Activated CD4-positive, alpha-beta T cell treated with anti-CD3 and anti-CD28 coated beads, Interleukin-2, amount 50 U/mL, for 4 hours (primary cell): ENCODE results near the gene UNC5B.
"Not testable (repeated sequence)": the region's sequence is repeated elsewhere in the genome, so short reads cannot be mapped to it uniquely, and the experiment has no call there.

Experiments
- DNase-seq, 2 experiments: peaks; one replicate each; pipeline ENCODE4 v3.0.0-alpha.2; 2020

The UNC5B gene

DNA sequence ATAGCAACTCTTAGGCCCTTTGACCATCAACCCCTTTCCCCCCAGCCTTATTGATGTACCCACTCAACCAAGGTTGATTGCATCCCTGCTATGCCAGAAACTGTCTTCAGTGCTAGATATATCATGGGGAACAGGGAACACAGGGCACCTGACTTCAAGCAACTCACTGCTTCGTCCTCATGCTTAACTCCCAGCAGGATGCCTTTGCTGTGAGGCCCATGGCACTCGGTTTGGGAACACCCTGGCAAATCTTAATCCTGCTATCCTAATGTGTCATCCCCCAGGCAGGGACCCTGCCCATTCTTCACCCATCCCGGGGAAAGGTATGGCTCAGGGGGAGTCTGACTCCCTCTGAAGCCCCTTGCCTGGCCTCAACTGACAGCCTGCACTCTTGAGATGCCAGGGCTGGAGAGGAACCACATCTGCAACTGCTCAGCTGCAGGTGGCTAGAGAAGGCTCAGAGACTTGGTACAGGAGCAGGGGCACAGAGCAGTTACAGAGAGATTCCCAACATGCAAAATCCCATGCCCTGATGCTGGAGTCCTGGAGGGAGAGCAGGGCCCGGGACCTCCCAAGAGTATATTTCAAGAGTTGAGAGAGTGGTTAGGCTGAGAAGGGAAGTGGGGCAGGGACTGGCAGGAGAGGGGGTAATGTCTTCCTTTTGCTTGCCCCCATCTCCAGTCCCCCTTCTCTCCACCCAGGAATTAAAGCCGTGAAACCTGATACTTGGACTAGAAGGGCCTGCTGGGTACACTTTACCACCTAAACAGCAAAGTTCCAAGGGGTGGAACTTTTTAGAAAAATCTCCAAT, 2.4 kb upstream of the UNC5B start:
- no peak for DNase-seq

GRCh38 chr10:71210542-71210871, 1.9 kb upstream of the UNC5B start:
- no peak for DNase-seq

DNA sequence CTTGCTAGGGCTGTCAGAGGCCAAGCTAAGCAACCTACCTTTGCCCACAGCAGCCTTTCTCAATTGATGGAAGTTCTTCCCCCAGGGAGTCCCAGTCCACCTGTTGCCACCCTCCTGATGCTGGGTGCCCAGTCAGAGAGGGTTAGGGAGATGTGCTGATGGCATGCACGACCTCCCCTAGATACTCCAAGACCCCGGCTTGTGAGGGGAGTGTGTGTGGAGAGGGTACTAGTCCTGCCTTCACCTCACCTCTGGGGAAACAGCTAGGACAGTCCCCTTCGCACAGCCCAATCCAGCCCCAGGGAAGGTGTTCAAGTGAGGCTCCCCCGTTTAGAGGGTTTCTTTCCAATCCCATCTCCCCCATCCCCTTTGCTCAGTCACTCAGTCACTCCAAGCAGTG, 1.3 kb upstream of the UNC5B start:
- DNase-seq = no peak

- no peak for DNase-seq
Measured at GRCh38 chr10:71211775-71212317, 524 bp upstream of the UNC5B start.

- no peak for DNase-seq
Measured at GRCh38 chr10:71213127-71213621, 804 bp downstream of the UNC5B start.

DNA sequence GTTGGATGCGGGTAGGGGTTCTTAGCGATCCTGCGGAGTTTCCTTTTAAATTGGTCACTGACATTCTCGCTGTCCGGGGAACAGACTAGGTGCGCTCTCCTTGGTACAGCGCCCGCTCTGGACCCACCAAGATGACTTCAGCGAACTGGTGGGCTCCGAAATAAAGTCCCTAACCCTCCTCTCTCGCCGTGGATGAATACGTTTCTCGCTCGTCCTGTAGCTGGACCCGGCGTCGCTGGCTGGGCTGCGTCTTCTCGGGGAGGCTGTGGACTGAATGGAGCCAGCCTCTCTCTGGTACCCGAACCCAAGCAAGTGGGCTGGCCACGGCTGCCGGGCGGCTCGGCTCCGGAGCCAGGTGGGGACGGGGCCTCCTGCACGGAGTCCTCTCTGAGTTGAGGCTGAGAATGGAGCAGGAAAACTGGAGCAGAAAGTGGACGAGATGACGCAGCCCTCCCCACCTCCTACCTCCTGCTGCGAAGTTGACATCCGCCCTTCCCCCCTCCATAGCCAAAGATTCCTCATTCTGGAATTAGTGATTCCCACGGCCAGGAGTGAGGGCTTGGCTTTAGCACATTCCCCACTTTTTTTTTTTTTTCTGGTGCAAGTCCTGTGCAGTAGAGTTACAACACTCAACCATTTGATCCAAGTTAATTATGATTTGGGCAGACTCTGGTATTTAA, 1.5 kb downstream of the UNC5B start:
- no peak for DNase-seq

DNA sequence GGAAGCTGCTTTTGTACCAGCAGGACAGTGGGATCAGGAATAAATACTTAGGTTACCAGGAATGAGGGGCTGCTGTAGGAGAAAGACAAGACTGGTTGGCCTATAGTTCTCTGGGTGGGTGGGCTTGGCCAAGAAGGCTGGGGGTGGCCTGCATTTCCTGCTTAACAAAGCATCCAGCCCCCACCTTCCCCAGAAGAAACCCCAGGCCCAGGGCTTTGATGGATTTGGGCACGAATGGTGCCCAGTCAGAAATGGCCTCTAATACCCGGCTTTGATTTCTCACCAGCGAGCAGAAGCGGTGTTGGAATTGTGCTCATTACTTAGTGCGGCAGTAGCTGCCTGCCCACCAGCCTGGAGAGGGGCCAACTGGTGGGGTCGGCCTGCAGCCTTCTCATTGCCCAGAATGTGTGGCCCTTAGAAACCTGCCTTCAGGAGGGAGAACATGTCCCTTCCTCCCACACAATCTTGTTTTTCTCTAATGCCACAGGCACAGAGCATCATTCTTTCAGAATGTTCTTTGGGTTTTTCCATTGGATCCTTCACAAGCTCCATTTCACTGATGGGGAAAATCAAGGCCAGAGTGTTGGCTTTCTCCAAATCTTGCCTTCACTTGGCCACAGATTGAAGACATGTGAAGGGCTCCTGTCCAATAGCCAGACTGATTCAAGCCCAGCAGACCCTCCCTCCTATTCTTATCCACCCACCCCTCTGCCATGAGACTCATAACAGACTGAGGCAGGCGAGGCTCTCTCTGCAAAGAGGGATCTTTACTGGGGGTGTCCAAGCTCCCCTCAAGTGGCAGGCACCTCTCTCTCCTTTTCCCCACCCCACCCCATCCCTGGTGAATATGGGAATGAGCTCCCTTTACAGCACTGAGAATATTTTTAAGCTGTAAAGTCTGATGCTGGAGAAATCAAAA, 2.5 kb downstream of the UNC5B start:
- DNase-seq = no peak

GRCh38 chr10:71216363-71216695, 4.0 kb downstream of the UNC5B start:
- DNase-seq = no peak

GRCh38 chr10:71216751-71217265, 4.4 kb downstream of the UNC5B start:
- no peak for DNase-seq

DNA sequence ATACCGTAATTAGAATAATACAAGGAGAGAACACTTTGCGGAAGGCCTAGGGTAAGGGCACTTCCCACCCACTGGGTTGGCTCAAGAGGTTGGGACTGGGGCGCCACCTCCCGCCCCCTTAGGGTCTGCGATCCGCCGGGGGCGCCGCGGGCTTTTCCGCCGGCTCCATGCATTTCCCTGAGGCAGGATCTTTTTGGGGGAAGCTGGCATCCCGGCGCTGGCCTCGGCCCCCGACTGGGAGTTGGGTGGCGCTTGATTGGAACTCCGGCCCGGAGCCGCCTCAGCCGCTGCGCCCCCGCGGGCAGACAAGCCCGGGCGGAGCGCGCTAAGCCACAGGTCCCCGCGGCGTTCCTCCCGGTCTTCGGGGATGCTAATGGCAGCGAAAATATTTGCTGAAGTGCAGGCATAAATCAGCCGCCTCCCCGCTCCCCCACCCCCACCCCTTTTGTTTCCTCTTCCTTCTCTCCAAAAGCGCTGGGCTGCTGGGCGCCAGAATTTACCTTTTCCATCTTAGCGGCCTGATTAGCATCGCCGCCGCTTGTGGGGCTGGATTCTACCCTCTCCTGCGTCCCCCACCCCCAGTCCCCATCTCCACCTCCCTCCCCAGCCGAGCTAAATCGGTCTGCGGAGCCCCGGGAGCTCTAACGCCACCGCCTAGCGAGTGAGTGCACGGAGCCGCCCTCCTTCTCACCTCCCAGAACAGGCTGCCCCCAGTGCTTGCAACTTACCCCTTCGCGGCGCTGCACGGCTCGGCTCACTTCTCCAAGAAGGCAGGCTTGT, 5.1 kb downstream of the UNC5B start:
- DNase-seq = no peak

DNA sequence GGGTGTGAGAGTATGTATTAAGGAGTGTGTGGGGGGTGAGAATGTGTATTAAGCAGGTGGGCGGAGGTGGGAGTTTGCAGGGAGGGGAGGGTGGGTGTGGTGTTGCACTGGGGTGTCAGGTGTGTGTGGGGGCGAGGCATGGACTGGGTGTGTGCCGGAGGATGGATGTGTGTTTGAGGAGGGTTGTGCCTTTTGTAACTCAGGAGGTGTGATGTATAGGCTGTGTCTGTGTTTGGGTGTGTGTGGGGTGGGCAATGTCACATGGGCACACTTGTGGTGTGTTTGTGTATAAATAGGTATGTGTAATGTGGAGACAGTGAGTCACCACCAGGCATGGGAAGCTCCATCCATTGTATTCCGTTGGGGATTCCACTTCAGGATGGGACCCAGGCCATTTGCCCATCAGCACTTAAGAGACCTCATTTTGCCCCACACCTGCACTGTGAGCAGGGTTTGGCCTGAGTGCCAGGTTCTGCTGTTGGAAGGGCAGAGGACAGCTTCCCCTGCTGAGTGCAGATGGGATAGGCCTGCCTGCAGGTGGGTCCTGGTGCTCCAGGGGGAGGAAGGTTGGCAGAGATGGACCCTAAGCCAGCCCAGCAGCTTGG, 5.8 kb downstream of the UNC5B start:
- DNase-seq = no peak

DNA sequence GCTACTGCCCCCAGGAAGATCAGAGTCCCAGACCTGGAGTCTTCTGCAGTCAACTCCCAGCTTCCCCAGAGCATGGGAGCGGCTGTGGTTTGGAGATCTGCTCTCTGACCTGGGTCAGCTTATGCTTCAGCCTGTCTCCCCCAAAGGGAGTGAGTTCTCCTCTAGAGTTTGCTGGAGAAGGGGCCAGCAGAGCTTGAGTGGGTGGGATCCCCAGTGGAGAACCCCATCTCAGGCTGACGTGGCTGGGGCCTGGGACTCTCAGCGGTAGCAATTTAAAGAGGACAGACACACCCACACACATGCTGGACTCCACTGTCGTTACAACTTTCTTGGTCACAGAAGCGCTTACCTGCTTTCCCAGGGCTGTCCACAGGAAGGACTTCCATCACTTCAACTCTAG, 6.3 kb downstream of the UNC5B start:
- DNase-seq = no peak

DNA sequence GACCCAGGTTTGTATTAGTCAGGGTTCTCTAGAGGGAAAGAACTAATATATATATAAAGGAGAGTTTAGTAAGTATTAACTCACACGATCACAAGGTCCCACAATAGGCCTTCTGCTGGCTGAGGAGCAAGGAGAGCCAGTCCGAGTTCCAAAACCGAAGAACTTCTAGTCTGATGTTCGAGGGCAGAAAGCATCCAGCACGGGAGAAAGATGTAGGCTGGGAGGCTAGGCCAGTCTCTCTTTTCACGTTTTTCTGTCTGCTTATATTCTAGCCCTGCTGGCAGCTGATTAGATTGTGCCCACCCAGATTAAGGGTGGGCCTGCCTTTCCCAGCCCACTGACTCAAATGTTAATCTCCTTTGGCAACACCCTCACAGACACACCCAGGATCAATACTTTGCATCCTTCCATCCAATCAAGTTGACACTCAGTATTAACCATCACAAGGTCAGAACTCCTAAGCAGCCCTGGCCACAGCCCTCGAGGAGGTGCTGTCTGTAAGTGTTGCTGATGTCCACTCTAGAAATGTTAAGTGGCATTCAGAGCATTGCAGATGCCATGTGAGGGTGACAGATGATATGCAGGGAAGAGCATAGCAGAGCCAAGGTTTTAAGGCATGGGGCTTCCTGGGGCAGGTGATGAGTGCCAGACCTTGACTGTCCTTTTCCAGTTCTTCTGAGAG, 7.0 kb downstream of the UNC5B start:
- not testable (repeated sequence) for DNase-seq

DNA sequence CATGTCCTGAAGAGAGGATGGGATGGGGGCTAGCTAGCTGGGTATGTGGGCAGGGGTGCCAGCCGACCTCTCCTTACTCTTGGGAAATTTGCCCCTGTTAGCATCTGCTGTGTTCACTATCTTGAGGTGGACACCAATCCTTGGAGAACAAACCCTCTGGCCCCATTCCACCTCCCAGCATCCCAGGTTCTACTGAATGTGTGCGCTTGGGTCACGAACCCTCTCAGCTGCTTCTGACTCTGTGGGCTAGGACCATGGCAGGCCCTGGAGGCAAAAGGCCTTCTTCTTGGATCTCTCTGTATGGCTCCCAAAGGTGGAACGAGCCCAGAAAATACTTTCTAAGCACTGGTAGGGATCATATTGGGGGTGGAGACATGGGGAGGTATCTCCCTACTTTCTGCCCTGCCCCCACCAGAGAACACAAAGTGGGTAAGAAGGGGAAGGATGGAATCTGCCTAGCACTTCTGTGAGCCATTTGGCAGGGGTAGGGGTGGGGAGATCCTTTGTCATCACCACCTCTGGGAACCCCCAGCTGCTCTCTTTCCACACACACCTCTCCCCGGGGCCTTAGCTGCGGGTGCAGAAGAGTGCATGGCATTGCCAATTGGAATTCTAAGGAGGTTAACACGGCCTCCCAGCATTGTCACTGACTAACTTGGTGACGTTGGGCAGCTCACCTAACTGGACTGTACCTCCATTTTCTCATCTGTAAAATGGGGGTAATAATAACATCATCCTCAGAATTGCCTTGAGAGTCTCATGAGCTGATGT, 7.7 kb downstream of the UNC5B start:
- DNase-seq = no peak

DNA sequence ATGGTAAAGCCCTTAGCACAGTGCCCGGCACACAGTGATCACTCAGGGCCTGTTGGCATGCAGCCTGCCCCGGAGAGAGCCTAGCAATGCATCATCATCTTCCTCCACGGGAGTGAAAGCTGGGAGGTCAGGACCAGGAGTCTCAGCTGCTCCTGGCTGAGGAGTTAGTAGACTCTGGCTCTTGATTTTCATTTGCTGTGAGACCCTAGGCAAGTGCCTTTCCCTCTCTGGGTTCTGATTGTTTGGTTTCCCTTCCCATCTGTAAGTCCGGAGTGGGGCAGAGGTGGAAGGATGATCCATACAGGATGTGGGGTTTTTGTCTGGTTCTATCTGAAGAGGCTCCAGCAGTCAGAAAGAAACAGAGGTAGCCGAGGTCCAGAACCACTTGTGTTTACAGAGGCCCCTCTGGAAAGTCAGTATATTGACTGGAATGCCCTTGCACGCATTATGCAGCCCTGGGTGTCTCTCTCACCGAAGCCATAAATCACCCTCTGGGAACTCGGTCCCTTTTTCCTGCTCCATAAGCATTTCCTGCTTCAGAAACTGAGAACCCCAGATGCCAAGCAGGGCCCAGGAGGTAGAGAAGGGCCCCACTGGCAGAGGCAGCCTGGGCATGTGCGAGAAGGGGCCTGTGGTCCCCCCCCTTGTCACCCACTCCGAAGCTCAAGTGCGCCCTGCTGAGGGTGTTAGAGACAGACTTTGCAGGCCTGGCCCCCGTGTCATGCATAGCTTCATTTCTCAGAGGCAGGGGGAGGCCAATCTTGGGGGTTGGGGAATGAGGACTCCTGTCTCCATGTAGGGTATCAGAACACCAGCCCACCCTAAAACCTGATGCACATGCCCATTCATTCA, 8.5 kb downstream of the UNC5B start:
- no peak for DNase-seq

- DNase-seq = no peak
Measured at GRCh38 chr10:71221586-71222202, 9.3 kb downstream of the UNC5B start.

- DNase-seq = no peak
Measured at GRCh38 chr10:71222601-71223346, 10.4 kb downstream of the UNC5B start.
